Mesendoderm (in vitro differentiated cells): Measurements from ENCODE around the gene NAB1.

Experiments
- DNase-seq: peaks from one replicate; pipeline ENCODE4 v3.0.0; 2013
- H2AK5ac ChIP-seq: 2 replicates; pipeline ENCODE4 v1.6.1; 2013; ENCODE audit warnings: low read length, inconsistent platforms
- H2BK120ac ChIP-seq: 2 replicates; pipeline ENCODE4 v1.6.1; 2013; ENCODE audit warnings: low read depth, mild to moderate bottlenecking, low read length, moderate library complexity, mixed read lengths
- H2BK15ac ChIP-seq: replicated peaks from 2 replicates; pipeline ENCODE4 v1.6.1; 2013; ENCODE audit warnings: low read depth, mild to moderate bottlenecking, moderate library complexity
- H2BK5ac ChIP-seq: 2 replicates; pipeline ENCODE4 v1.6.1; 2013; ENCODE audit warnings: low read length, inconsistent platforms
- H3K18ac ChIP-seq: 2 replicates; pipeline ENCODE4 v1.6.1; 2013; ENCODE audit warnings: mild to moderate bottlenecking, low read length, mixed read lengths
- H3K23ac ChIP-seq: one replicate; pipeline ENCODE4 v1.6.1; 2013; ENCODE audit warnings: low read length
- H3K27ac ChIP-seq: 2 replicates; pipeline ENCODE4 v1.5.1; 2013; ENCODE audit warnings: low read depth, mild to moderate bottlenecking, inconsistent platforms, low read length, moderate library complexity
- H3K27me3 ChIP-seq: 2 replicates; pipeline ENCODE4 v1.6.1; 2013; ENCODE audit warnings: low read length, control low read depth, mild to moderate bottlenecking, inconsistent platforms; ENCODE audit not compliant: insufficient read depth, poor library complexity
- H3K36me3 ChIP-seq: 2 replicates; pipeline ENCODE4 v1.6.1; 2013; ENCODE audit warnings: low read length, inconsistent platforms; ENCODE audit not compliant: control insufficient read depth, insufficient read depth
- H3K4ac ChIP-seq: one replicate; pipeline ENCODE4 v1.6.1; 2013; ENCODE audit warnings: low read depth, mild to moderate bottlenecking, low read length, moderate library complexity
- H3K4me1 ChIP-seq: 2 replicates; pipeline ENCODE4 v1.6.1; 2013; ENCODE audit warnings: low read depth, low read length, inconsistent platforms; ENCODE audit not compliant: control insufficient read depth
- H3K4me2 ChIP-seq: 2 replicates; pipeline ENCODE4 v1.6.1; 2013; ENCODE audit warnings: low read length
- H3K4me3 ChIP-seq: 2 replicates; pipeline ENCODE4 v1.5.1; 2013; ENCODE audit warnings: mild to moderate bottlenecking, low read length
- H3K56ac ChIP-seq: one replicate; pipeline ENCODE4 v1.6.1; 2013; ENCODE audit warnings: low read length
- H3K79me1 ChIP-seq: 2 replicates; pipeline ENCODE4 v1.6.1; 2013; ENCODE audit warnings: low read length, inconsistent platforms
- H3K79me2 ChIP-seq: 2 replicates; pipeline ENCODE4 v1.6.1; 2013; ENCODE audit warnings: mild to moderate bottlenecking, low read length; ENCODE audit not compliant: control insufficient read depth, insufficient read depth
- H3K9ac ChIP-seq: 2 replicates; pipeline ENCODE4 v1.6.1; 2013; ENCODE audit warnings: low read length, inconsistent platforms
- H4K5ac ChIP-seq: one replicate; pipeline ENCODE4 v1.6.1; 2013; ENCODE audit warnings: low read length
- H4K8ac ChIP-seq: one replicate; pipeline ENCODE4 v1.6.1; 2013; ENCODE audit warnings: low read depth, mild to moderate bottlenecking, control low read depth, low read length, moderate library complexity
- WGBS: extraction: QIAGEN DNeasy Blood & Tissue Kit; methylation state at CpG from one replicate; pipeline ENCODE4 v1.1.7; 2013; ENCODE audit warnings: low lambda C conversion rate, missing lambda C conversion rate; ENCODE audit not compliant: insufficient coverage; ENCODE audit errors: extremely low coverage; 5-methylcytosine and 5-hydroxymethylcytosine counted together

NAB1 gene

DNA sequence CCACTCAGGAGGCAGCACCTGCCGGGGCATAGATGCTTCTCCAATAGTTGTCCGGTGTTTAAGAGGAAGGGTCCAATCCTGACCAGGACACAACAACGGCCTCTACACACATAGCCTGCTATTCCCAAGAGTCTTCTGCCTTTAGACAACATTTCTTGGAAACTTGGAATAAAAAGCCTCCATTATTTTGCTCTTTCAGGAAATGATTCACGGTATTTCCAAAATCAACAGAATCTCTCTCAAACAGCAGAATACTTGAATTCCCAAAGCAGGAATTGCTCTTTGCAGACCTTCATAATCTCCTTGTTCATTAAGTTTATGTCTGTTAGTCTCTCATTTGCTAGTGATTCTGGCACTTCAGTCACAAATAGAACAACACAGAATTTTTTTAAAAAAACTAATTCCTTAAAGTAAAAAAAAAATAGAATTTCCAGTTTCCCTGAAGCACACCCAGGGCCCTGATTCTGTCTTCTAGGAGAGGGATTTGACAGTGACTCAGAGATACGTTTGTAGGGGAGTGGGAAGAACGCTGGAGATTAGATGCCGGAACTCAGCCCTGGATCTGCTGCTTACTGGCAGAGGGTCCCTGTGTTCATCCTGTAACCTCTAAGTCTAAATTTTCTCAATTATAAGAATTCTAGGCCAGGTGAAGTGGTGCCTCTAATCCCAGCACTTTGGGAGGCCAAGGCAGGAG, 74.7 kb downstream of the NAB1 start:
- Histone ChIP-seq H2BK5ac (no peak overlapping the region), H3K4me3 (no peak overlapping the region), H3K23ac (no peak overlapping the region), H3K9ac (no peak overlapping the region), H3K79me1 (no peaks in the 10 kb centered on the region), H3K36me3 (no peaks in the 10 kb centered on the region), H4K5ac (no peak overlapping the region), H2BK15ac (no peak overlapping the region), H2BK120ac (no peak overlapping the region), H3K18ac (no peak overlapping the region), H3K27ac (no peak overlapping the region), H3K56ac (no peak overlapping the region), H2AK5ac (no peak overlapping the region), H3K79me2 (no peaks in the 10 kb centered on the region), H3K27me3 (no peaks in the 10 kb centered on the region), H3K4me1 (no peaks in the 10 kb centered on the region), H4K8ac (no peak overlapping the region), H3K4me2 (no peak overlapping the region), H3K4ac (no peak overlapping the region)
- no CpG with 5 or more reads among the region's 7 CpGs for WGBS
- no peak for DNase-seq

DNA sequence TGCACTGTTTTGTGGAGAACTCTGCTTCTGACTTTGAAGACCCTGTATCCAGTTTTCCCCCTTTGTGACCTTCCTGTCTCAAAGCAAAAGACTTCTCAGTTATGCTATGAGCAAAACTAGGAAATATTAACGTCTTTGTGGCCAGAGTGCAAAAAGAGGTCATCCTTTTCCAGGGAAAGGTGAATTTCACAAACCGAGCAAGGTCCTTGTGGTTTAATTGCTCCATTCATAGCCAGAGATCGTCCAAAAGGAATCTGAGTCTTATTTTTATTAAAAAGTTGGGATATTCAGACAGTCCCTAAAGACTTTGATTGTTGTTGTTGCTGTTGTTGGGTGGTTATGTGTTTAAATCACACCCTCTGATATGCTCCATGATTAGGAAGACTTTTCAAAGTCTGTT, 77.4 kb downstream of the NAB1 start:
- Histone ChIP-seq H3K79me1 (no peaks in the 10 kb centered on the region), H3K4ac (no peak overlapping the region), H3K36me3 (no peaks in the 10 kb centered on the region), H3K18ac (no peak overlapping the region), H2BK15ac (no peak overlapping the region), H3K56ac (no peak overlapping the region), H2AK5ac (no peak overlapping the region), H3K4me3 (no peak overlapping the region), H2BK120ac (no peak overlapping the region), H3K27ac (no peak overlapping the region), H3K27me3 (no peaks in the 10 kb centered on the region), H3K9ac (no peak overlapping the region), H4K8ac (no peak overlapping the region), H3K23ac (no peak overlapping the region), H2BK5ac (no peak overlapping the region), H3K4me2 (no peak overlapping the region), H4K5ac (no peak overlapping the region), H3K79me2 (no peaks in the 10 kb centered on the region), H3K4me1 (no peaks in the 10 kb centered on the region)
- no CpG with 5 or more reads among the region's 3 CpGs for WGBS
- DNase-seq, result no peak

DNA sequence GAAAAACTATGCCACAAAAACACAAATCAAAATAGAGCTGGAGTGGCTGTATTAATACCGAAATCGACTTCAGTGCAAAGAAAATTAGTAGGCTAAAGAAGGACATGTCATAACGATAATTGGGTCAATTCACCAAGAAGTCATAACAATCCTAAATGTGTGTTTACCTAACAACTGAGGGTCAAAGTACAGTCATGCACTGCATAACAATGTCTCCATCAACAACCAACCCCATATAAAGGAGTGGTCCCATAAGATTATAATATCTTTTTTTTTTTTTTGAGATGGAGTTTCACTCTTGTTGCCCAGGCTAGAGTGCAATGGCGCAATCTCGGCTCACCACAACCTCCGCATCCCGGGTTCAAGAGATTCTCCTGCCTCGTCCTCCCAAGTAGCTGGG, 87.5 kb downstream of the NAB1 start:
- Histone ChIP-seq H3K27me3 (no peaks in the 10 kb centered on the region), H3K79me1 (no peaks in the 10 kb centered on the region), H3K27ac (no peak overlapping the region), H2BK120ac (no peak overlapping the region), H3K4me3 (no peak overlapping the region), H3K4me1 (no peaks in the 10 kb centered on the region), H3K36me3 (no peaks in the 10 kb centered on the region), H4K5ac (no peak overlapping the region), H3K56ac (no peak overlapping the region), H3K4me2 (no peak overlapping the region), H3K9ac (no peak overlapping the region), H3K23ac (no peak overlapping the region), H2BK5ac (no peak overlapping the region), H3K18ac (no peak overlapping the region), H2AK5ac (no peak overlapping the region), H2BK15ac (no peak overlapping the region), H3K4ac (no peak overlapping the region), H4K8ac (no peak overlapping the region), H3K79me2 (no peaks in the 10 kb centered on the region)
- DNase-seq, result no peak
- no CpG with 5 or more reads among the region's 8 CpGs for WGBS

DNA sequence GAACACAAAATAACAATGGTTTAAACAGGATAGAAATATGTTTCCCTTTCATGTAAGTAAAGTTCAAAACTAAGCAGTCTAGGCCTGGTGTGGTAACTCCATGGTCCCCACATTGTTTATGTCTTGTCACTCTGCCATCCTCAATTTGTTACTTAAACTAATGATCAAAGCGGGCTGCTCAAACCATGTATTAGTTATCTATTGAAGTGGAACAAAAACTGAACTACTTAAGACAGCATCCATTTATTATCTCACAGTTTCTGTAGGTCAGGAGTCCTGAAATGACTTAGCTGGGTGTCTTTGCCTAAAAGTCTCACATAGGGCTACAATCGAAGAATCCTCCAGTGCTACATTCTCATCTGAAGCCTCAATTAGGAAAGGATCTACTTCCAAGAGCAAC, 91.6 kb downstream of the NAB1 start:
- Histone ChIP-seq H3K4me1 (no peaks in the 10 kb centered on the region), H3K36me3 (no peaks in the 10 kb centered on the region), H4K8ac (no peak overlapping the region), H3K4ac (no peak overlapping the region), H3K79me2 (no peaks in the 10 kb centered on the region), H3K4me3 (no peak overlapping the region), H3K56ac (no peak overlapping the region), H3K79me1 (no peaks in the 10 kb centered on the region), H4K5ac (no peak overlapping the region), H3K23ac (no peak overlapping the region), H2BK15ac (no peak overlapping the region), H3K9ac (no peak overlapping the region), H3K18ac (no peak overlapping the region), H2AK5ac (no peak overlapping the region), H3K27ac (no peak overlapping the region), H3K27me3 (no peaks in the 10 kb centered on the region), H2BK120ac (no peak overlapping the region), H3K4me2 (no peak overlapping the region), H2BK5ac (no peak overlapping the region)
- no CpG with 5 or more reads among the region's 2 CpGs for WGBS
- no peak for DNase-seq
